ENCODE results near the gene ARHGEF3. TPM values are rescaled to one million over a fixed set of nuclear protein-coding genes. Genes with fewer than 3 reads are reported as not detected.

Gene ARHGEF3
- 10 to 100 TPM; 14.8 to 20.0 TPM for total RNA-seq
- long read RNA-seq, partial matches to known transcripts: 6 of 17 reads
- long read RNA-seq, other reads (novel, unspliced or antisense): 9 of 17 reads

GRCh38 chr3:56801662-56802377 lies at the start of gene ARHGEF3:
Gene ARHGEF3, minus strand, starts transcription at chr3:56801949. Its CDS starts 151 bp downstream, at chr3:56801798.
- intact Hi-C loops (cut with DNase I, micrococcal nuclease): loop anchor here in 1 of 2 donors (10.0 kb wide), 1 partner anchor 97 kb away; no protein-coding TSS in a partner anchor
- ATAC-seq: peak; percentile 96
- DNase-seq: peak; percentile 82 to 89

GRCh38 chr3:56849698-56850097 lies 47.9 kb upstream of the ARHGEF3 start:
- DNase-seq: no peak
- intact Hi-C loops (cut with DNase I, micrococcal nuclease): no loop called here
- no peak for ATAC-seq

- intact Hi-C loops (cut with DNase I, micrococcal nuclease): no loop called here
- ATAC-seq (no peak), DNase-seq (no peak)
Observed at GRCh38 chr3:56845505-56845904, 43.8 kb upstream of the ARHGEF3 start.

GRCh38 chr3:56844536-56844935 lies 42.8 kb upstream of the ARHGEF3 start:
- DNase-seq (no peak), ATAC-seq (no peak)
- intact Hi-C loops (cut with DNase I, micrococcal nuclease): no loop called here

- intact Hi-C loops (cut with DNase I, micrococcal nuclease): no loop called here
- DNase-seq (no peak), ATAC-seq (no peak)
Observed at GRCh38 chr3:56839784-56840715, 38.3 kb upstream of the ARHGEF3 start.

GRCh38 chr3:56838448-56838847 lies 36.7 kb upstream of the ARHGEF3 start:
- DNase-seq (no peak), ATAC-seq (no peak)
- intact Hi-C loops (cut with DNase I, micrococcal nuclease): no loop called here

- intact Hi-C loops (cut with DNase I, micrococcal nuclease): no loop called here
- DNase-seq (no peak), ATAC-seq (no peak)
Observed at GRCh38 chr3:56837196-56837955, 35.6 kb upstream of the ARHGEF3 start.

- intact Hi-C loops (cut with DNase I, micrococcal nuclease): no loop called here
- DNase-seq (no peak), ATAC-seq (no peak)
Observed at GRCh38 chr3:56836276-56837163, 34.8 kb upstream of the ARHGEF3 start.

- intact Hi-C loops (cut with DNase I, micrococcal nuclease): no loop called here
- DNase-seq (no peak), ATAC-seq (no peak)
Observed at GRCh38 chr3:56835650-56836227, 34.0 kb upstream of the ARHGEF3 start.

GRCh38 chr3:56833536-56833935 lies 31.8 kb upstream of the ARHGEF3 start:
- ATAC-seq (no peak), DNase-seq (no peak)
- intact Hi-C loops (cut with DNase I, micrococcal nuclease): no loop called here

- ATAC-seq (no peak), DNase-seq (no peak)
- intact Hi-C loops (cut with DNase I, micrococcal nuclease): no loop called here
Observed at GRCh38 chr3:56833022-56833421, 31.3 kb upstream of the ARHGEF3 start.

- intact Hi-C loops (cut with DNase I, micrococcal nuclease): no loop called here
- no peak for ATAC-seq
- no peak for DNase-seq
Observed at GRCh38 chr3:56831572-56831971, 29.8 kb upstream of the ARHGEF3 start.

- no peak for ATAC-seq
- intact Hi-C loops (cut with DNase I, micrococcal nuclease): no loop called here
- DNase-seq: no peak
Observed at GRCh38 chr3:56830884-56831283, 29.1 kb upstream of the ARHGEF3 start.

- ATAC-seq (no peak), DNase-seq (no peak)
- intact Hi-C loops (cut with DNase I, micrococcal nuclease): no loop called here
Observed at GRCh38 chr3:56829533-56829932, 27.8 kb upstream of the ARHGEF3 start.

- no peak for ATAC-seq
- no peak for DNase-seq
- intact Hi-C loops (cut with DNase I, micrococcal nuclease): no loop called here
Observed at GRCh38 chr3:56826831-56827722, 25.3 kb upstream of the ARHGEF3 start.

- ATAC-seq: peak; percentile 26
- no peak for DNase-seq
- intact Hi-C loops (cut with DNase I, micrococcal nuclease): no loop called here
Observed at GRCh38 chr3:56825567-56826438, 24.1 kb upstream of the ARHGEF3 start.

All from left colon (tissue), 2 donors.